Astrocyte (in vitro differentiated cells and primary cell): Measurements from ENCODE around the gene LSG1.

Source experiments
- CTCF ChIP-seq: IDR thresholded peaks from 2 replicates; pipeline ENCODE4 v1.5.1; 2011; ENCODE audit warnings: low read depth, mild to moderate bottlenecking, inconsistent platforms, low read length, moderate library complexity; ENCODE audit not compliant: insufficient read depth
- EZH2 ChIP-seq: IDR thresholded peaks from 2 replicates; pipeline ENCODE4 v1.6.1; 2012; ENCODE audit warnings: mild to moderate bottlenecking, low read length, inconsistent platforms; ENCODE audit not compliant: insufficient read depth

- TF ChIP-seq CTCF (peak; percentile 96), EZH2 (no peak)
Observed at GRCh38 chr3:194682694-194683310, 10.8 kb upstream of the LSG1 start.
